Loucy (cell line): ENCODE measurements around the gene ANKRD40.

ENCODE experiments used
- H2AFZ ChIP-seq: fragments of 200-600 bp; sonication (generic); 2 replicates; pipeline ENCODE4 v1.6.0; 2016; ENCODE audit warnings: antibody characterized with exemption, mild to moderate bottlenecking, low read length, moderate library complexity
- H3F3A ChIP-seq: fragments of 200-600 bp; 2 replicates; pipeline ENCODE4 v1.6.0; 2016; ENCODE audit warnings: antibody characterized with exemption, low read depth, mild to moderate bottlenecking
- H3K27me3 ChIP-seq: fragments of 200-600 bp; sonication (generic); 2 replicates; pipeline ENCODE4 v1.6.1; 2014; ENCODE audit warnings: low read length, mild to moderate bottlenecking; ENCODE audit not compliant: insufficient read depth, poor library complexity, severe bottlenecking
- H3K36me3 ChIP-seq: fragments of 200-600 bp; sonication (generic); 2 replicates; pipeline ENCODE4 v1.6.1; 2016; ENCODE audit warnings: low read length; ENCODE audit not compliant: insufficient read depth
- H3K4me1 ChIP-seq: fragments of 200-600 bp; sonication (generic); 2 replicates; pipeline ENCODE4 v1.5.1; 2014; ENCODE audit warnings: low read length, mild to moderate bottlenecking; ENCODE audit not compliant: insufficient read depth, poor library complexity, severe bottlenecking
- H3K4me2 ChIP-seq: fragments of 200-600 bp; sonication (generic); 2 replicates; pipeline ENCODE4 v1.6.0; 2014; ENCODE audit warnings: antibody characterized with exemption, low read length, low read depth, mild to moderate bottlenecking; ENCODE audit not compliant: poor library complexity, severe bottlenecking
- H3K4me3 ChIP-seq: fragments of 200-600 bp; sonication (generic); 2 replicates; pipeline ENCODE4 v1.5.1; 2014; ENCODE audit warnings: low read length, mild to moderate bottlenecking, mixed read lengths; ENCODE audit not compliant: poor library complexity, severe bottlenecking
- H3K79me2 ChIP-seq: fragments of 200-600 bp; sonication (generic); 2 replicates; pipeline ENCODE4 v1.6.1; 2014; ENCODE audit warnings: low read length; ENCODE audit not compliant: insufficient read depth
- H3K9ac ChIP-seq: fragments of 200-600 bp; sonication (generic); 2 replicates; pipeline ENCODE4 v1.6.0; 2014; ENCODE audit warnings: mild to moderate bottlenecking, low read depth, low read length, moderate library complexity; ENCODE audit not compliant: poor library complexity, severe bottlenecking
- H3K9me2 ChIP-seq: fragments of 200-600 bp; sonication (generic); replicated peaks from 2 replicates; pipeline ENCODE4 v1.6.1; 2016; ENCODE audit warnings: low read depth, low read length, mixed read lengths
- H3K9me3 ChIP-seq: fragments of 200-600 bp; sonication (generic); 2 replicates; pipeline ENCODE4 v1.6.1; 2014; ENCODE audit warnings: mild to moderate bottlenecking, antibody characterized with exemption, low read length, low read depth; ENCODE audit not compliant: insufficient read depth
- H4K20me1 ChIP-seq: fragments of 200-600 bp; sonication (generic); 2 replicates; pipeline ENCODE4 v1.6.0; 2014; ENCODE audit warnings: antibody characterized with exemption, low read length, mild to moderate bottlenecking; ENCODE audit not compliant: insufficient read depth, poor library complexity, severe bottlenecking
- EZH2phosphoT487 ChIP-seq: fragments of 200-600 bp; IDR thresholded peaks from 2 replicates; pipeline ENCODE4 v1.6.1; 2018; ENCODE audit warnings: antibody characterized with exemption, mild to moderate bottlenecking, moderate library complexity, borderline replicate concordance
- TF ChIP-seq, protein P1 (sequence below): fragments of 200-600 bp; sonication (generic); conservative IDR thresholded peaks from 2 replicates; pipeline ENCODE4 v1.5.1; 2014; ENCODE audit warnings: mild to moderate bottlenecking, antibody characterized with exemption, low read length

The ANKRD40 gene

GRCh38 chr17:50672831-50673551 lies 34.7 kb downstream of the ANKRD40 start:
- H3K36me3 ChIP-seq, result no peaks in the 10 kb centered on the region
- no peaks in the 10 kb centered on the region for H3K4me1 ChIP-seq
- TF ChIP-seq, protein P1, sequence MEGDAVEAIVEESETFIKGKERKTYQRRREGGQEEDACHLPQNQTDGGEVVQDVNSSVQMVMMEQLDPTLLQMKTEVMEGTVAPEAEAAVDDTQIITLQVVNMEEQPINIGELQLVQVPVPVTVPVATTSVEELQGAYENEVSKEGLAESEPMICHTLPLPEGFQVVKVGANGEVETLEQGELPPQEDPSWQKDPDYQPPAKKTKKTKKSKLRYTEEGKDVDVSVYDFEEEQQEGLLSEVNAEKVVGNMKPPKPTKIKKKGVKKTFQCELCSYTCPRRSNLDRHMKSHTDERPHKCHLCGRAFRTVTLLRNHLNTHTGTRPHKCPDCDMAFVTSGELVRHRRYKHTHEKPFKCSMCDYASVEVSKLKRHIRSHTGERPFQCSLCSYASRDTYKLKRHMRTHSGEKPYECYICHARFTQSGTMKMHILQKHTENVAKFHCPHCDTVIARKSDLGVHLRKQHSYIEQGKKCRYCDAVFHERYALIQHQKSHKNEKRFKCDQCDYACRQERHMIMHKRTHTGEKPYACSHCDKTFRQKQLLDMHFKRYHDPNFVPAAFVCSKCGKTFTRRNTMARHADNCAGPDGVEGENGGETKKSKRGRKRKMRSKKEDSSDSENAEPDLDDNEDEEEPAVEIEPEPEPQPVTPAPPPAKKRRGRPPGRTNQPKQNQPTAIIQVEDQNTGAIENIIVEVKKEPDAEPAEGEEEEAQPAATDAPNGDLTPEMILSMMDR, result no peak
- TF ChIP-seq EZH2phosphoT487, result no peak
- no peaks in the 10 kb centered on the region for H3K9me3 ChIP-seq
- H3K27me3 ChIP-seq, result no peaks in the 10 kb centered on the region
- H2AFZ ChIP-seq, result no peak overlapping the region
- no peak overlapping the region for H3K4me2 ChIP-seq
- no peaks in the 10 kb centered on the region for H3F3A ChIP-seq
- no peaks in the 10 kb centered on the region for H4K20me1 ChIP-seq
- H3K79me2 ChIP-seq, result no peaks in the 10 kb centered on the region
- H3K4me3 ChIP-seq, result no peak overlapping the region
- H3K9me2 ChIP-seq, result no peaks in the 10 kb centered on the region
- no peak overlapping the region for H3K9ac ChIP-seq

- TF ChIP-seq, protein P1, result no peak
- no peak for TF ChIP-seq EZH2phosphoT487
- Histone ChIP-seq H3F3A (no peaks in the 10 kb centered on the region), H3K27me3 (no peaks in the 10 kb centered on the region)
These were observed 35.6 kb downstream of the ANKRD40 start for GRCh38 chr17:50672071-50672470.

DNA sequence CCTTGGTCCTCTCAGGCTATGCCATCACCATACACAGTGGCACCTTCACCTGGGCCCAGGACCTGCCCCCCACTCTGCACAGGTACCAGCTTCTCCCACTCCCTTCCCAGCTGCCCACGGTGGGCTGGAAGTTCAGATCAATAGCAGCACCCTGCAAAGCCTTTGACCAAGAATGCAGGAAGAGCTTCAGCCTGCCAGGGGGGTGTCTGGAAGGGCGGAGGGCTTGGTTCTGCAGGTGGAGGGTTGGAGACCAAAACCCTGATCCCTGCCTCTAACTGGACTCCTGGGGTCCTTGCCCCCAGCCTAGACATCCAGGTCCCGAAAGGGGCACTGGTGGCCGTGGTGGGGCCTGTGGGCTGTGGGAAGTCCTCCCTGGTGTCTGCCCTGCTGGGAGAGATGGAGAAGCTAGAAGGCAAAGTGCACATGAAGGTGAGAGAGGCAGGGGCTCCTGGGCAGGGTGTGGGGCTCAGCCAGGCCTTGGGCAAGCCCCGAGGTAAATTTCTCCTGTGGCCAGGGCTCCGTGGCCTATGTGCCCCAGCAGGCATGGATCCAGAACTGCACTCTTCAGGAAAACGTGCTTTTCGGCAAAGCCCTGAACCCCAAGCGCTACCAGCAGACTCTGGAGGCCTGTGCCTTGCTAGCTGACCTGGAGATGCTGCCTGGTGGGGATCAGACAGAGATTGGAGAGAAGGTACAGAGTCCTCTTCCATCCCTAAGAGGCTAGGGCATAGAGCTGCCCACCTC lies 38.7 kb downstream of the ANKRD40 start:
- H3K36me3 ChIP-seq, result no peaks in the 10 kb centered on the region
- H3K9me3 ChIP-seq, result no peaks in the 10 kb centered on the region
- H4K20me1 ChIP-seq, result no peaks in the 10 kb centered on the region
- H2AFZ ChIP-seq, result no peak overlapping the region
- H3F3A ChIP-seq, result no peaks in the 10 kb centered on the region
- peaks cover 2% of the 10 kb centered on the region for H3K4me1 ChIP-seq
- no peaks in the 10 kb centered on the region for H3K27me3 ChIP-seq
- H3K79me2 ChIP-seq, result no peaks in the 10 kb centered on the region
- H3K9ac ChIP-seq, result no peak overlapping the region
- no peak overlapping the region for H3K4me2 ChIP-seq
- H3K9me2 ChIP-seq, result no peaks in the 10 kb centered on the region
- TF ChIP-seq EZH2phosphoT487, result no peak
- TF ChIP-seq, protein P1, result no peak
- H3K4me3 ChIP-seq, result no peak overlapping the region

More at GRCh38 chr17:50672071-50672470, 35.6 kb downstream of the ANKRD40 start:
- Histone ChIP-seq H3K36me3 (no peaks in the 10 kb centered on the region), H3K79me2 (no peaks in the 10 kb centered on the region), H3K9me3 (no peaks in the 10 kb centered on the region), H3K9ac (no peak overlapping the region), H2AFZ (no peak overlapping the region), H3K4me1 (no peaks in the 10 kb centered on the region), H3K9me2 (no peaks in the 10 kb centered on the region), H3K4me3 (no peak overlapping the region), H3K4me2 (no peak overlapping the region), H4K20me1 (no peaks in the 10 kb centered on the region)
